Caco-2 (cell line): ENCODE results near the gene TTC8. TPM values are rescaled to one million over a fixed set of nuclear protein-coding genes. Genes with fewer than 3 reads are reported as not detected.

Experiments used
- BruUV-seq: library from RNA; stranded (reverse); fragments of 400-500 nt; replicated peaks from 2 replicates; lab custom pipeline; 2021; lab: Mats Ljungman, UMichigan
- CTCF ChIA-PET: fragments of 300-600 bp; sonication (Branson Sonifier 250); formaldehyde crosslinking; loops from one replicate; lab custom pipeline; 2022; ENCODE audit warnings: antibody characterized with exemption; lab: Charles Lee
- POLR2A ChIA-PET: fragments of 300-600 bp; sonication (Branson Sonifier 250); formaldehyde crosslinking; loops from one replicate; lab custom pipeline; 2022; ENCODE audit warnings: antibody characterized with exemption; lab: Charles Lee
- DNase-seq, 2 experiments: peaks; one replicate each; pipeline versions ENCODE4 v3.0.0 to v3.0.0-alpha.2; 2020 to 2022
- H3K27me3 ChIP-seq: replicated peaks from 2 replicates; pipeline ENCODE4 v1.6.0; 2011; ENCODE audit warnings: low read length; ENCODE audit not compliant: control insufficient read depth, insufficient read depth
- H3K36me3 ChIP-seq: 2 replicates; pipeline ENCODE4 v1.5.1; 2011; ENCODE audit warnings: low read length; ENCODE audit not compliant: control insufficient read depth, insufficient read depth
- H3K4me1 ChIP-seq: fragments of 250-450 bp; sonication (Bioruptor Pico); 2 replicates; pipeline ENCODE4 v1.5.1; 2020; ENCODE audit warnings: mild to moderate bottlenecking
- H3K4me3 ChIP-seq: 2 replicates; pipeline ENCODE4 v1.5.1; 2011; ENCODE audit warnings: low read depth, mild to moderate bottlenecking, control low read depth, low read length
- H3K9me3 ChIP-seq: fragments of 250-450 bp; sonication (Bioruptor Pico); 2 replicates; pipeline ENCODE4 v1.5.1; 2020; ENCODE audit warnings: mild to moderate bottlenecking, moderate library complexity
- H3K27ac Mint-ChIP-seq: one replicate; pipeline ENCODE4 v1.8.0; 2022; ENCODE audit warnings: mixed read lengths; ENCODE audit not compliant: unreplicated experiment
- H3K27me3 Mint-ChIP-seq: one replicate; pipeline ENCODE4 v1.8.0; 2022; ENCODE audit warnings: mixed read lengths; ENCODE audit not compliant: insufficient read depth, unreplicated experiment
- H3K36me3 Mint-ChIP-seq: one replicate; pipeline ENCODE4 v1.8.0; 2022; ENCODE audit warnings: mild to moderate bottlenecking, mixed read lengths; ENCODE audit not compliant: insufficient read depth, unreplicated experiment
- H3K4me1 Mint-ChIP-seq: one replicate; pipeline ENCODE4 v1.8.0; 2022; ENCODE audit warnings: low read depth, mixed read lengths; ENCODE audit not compliant: unreplicated experiment
- H3K4me3 Mint-ChIP-seq: one replicate; pipeline ENCODE4 v1.8.0; 2022; ENCODE audit warnings: mild to moderate bottlenecking, moderate library complexity, mixed read lengths; ENCODE audit not compliant: unreplicated experiment
- H3K9me3 Mint-ChIP-seq: one replicate; pipeline ENCODE4 v1.8.0; 2022; ENCODE audit warnings: mixed read lengths; ENCODE audit not compliant: unreplicated experiment
- intact Hi-C: fragments of 100-400 bp; cut with micrococcal nuclease; formaldehyde crosslinking; loops from one replicate; pipeline ENCODE4 v1.10.0; 2022; ENCODE audit not compliant: unreplicated experiment
- total RNA-seq: library from RNA; stranded (reverse); gene quantifications from 2 replicates; pipeline ENCODE4 v1.2.3, GENCODE V29; 2022
- TF ChIP-seq, protein P1 (sequence below), 2 experiments: fragments of 200-600 bp in 1 of 2; IDR thresholded peaks; 1 replicate in 1 of 2; 2 replicates in 1 of 2; pipeline versions ENCODE4 v1.5.1 to v1.8.0; 2011 to 2022; ENCODE audit warnings: antibody characterized with exemption in 1 of 2, control low read depth in 1 of 2, inconsistent platforms in 1 of 2, low read depth in 1 of 2, low read length in 1 of 2, mild to moderate bottlenecking in 1 of 2, moderate library complexity in 1 of 2; ENCODE audit not compliant: insufficient read depth in 1 of 2, severe bottlenecking in 1 of 2, unreplicated experiment in 1 of 2

TTC8 gene
- total RNA-seq, 1 experiment from 2014 or later: 13.6 TPM

DNA sequence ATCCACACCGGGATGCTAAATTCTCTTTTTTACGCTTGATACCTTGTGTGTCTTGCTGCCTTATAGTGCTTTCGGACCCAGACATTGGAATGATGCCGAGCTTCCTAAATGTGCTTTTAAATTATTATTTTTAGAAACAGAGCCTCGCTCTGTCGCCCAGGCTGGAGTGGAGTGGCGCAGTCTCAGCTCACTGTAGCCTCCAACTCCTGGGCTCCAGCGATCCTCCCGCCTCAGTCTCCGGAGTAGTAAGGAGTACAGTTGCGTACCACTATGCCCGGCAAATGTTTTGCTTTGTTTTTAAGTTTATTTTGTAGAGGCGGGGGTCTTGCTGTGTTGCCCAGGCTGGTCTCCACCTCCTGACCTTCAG, 31.2 kb upstream of the TTC8 start:
- ChIA-PET CTCF (interaction anchor here (0.6 to 1.4 kb wide), 3 partner anchors 8 to 31 kb away, joined by 3 to 5 read pairs (median 5); partner anchors contain the start of gene TTC8), POLR2A (interaction anchor here (0.8 kb wide), 1 partner anchor 31 kb away, joined by 3 read pairs; no protein-coding TSS in a partner anchor)
- TF ChIP-seq, protein P1, sequence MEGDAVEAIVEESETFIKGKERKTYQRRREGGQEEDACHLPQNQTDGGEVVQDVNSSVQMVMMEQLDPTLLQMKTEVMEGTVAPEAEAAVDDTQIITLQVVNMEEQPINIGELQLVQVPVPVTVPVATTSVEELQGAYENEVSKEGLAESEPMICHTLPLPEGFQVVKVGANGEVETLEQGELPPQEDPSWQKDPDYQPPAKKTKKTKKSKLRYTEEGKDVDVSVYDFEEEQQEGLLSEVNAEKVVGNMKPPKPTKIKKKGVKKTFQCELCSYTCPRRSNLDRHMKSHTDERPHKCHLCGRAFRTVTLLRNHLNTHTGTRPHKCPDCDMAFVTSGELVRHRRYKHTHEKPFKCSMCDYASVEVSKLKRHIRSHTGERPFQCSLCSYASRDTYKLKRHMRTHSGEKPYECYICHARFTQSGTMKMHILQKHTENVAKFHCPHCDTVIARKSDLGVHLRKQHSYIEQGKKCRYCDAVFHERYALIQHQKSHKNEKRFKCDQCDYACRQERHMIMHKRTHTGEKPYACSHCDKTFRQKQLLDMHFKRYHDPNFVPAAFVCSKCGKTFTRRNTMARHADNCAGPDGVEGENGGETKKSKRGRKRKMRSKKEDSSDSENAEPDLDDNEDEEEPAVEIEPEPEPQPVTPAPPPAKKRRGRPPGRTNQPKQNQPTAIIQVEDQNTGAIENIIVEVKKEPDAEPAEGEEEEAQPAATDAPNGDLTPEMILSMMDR (IDR thresholded peaks at IDR 0.05; ENCODE audit: insufficient read depth in 1 of 2, low read depth in 1 of 2, low read length in 1 of 2, severe bottlenecking in 1 of 2, unreplicated experiment in 1 of 2): no peak
- BruUV-seq: no TSS peak
- Mint-ChIP-seq H3K27ac (no peak overlapping the region), H3K4me3 (peak overlapping the region; percentile 67), H3K27me3 (peaks cover 4% of the 10 kb centered on the region), H3K9me3 (no peaks in the 10 kb centered on the region), H3K4me1 (no peaks in the 10 kb centered on the region), H3K36me3 (no peaks in the 10 kb centered on the region)
- H3K27me3 ChIP-seq: no peaks in the 10 kb centered on the region
- DNase-seq: no peak
- H3K4me1 ChIP-seq: no peaks in the 10 kb centered on the region
- no peaks in the 10 kb centered on the region for H3K36me3 ChIP-seq
- H3K4me3 ChIP-seq: peak overlapping the region; percentile 60
- intact Hi-C loops: loop anchor here (2.0 to 5.0 kb wide), 4 partner anchors 32 to 559 kb away; partner anchors contain the start of gene TTC8
- H3K9me3 ChIP-seq: no peaks in the 10 kb centered on the region

DNA sequence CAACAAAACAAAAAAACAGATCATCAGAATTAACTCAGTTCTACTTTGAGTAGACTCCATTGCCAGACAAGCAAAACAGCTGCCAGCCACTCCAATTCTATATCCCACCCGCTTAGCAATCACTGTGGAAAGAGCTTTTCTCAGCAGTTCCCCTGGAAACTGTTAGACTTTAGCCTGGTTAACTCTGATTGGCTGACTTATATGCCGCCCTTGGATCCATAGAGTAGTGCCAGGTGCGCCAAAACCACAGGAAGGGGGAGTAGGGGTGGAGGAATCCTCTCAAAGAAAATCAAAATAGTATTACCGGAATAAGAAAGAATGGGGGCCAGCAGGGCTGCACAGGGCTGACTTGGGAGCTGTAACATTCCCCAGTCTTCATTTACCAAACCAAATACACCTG, 26.3 kb upstream of the TTC8 start:
- CTCF ChIA-PET: no interaction called here
- H3K4me1 ChIP-seq: no peaks in the 10 kb centered on the region
- no peaks in the 10 kb centered on the region for H3K9me3 ChIP-seq
- H3K36me3 Mint-ChIP-seq: no peaks in the 10 kb centered on the region
- peaks cover 7% of the 10 kb centered on the region for H3K27me3 Mint-ChIP-seq
- DNase-seq: no peak
- intact Hi-C loops: no loop called here
- H3K36me3 ChIP-seq: no peaks in the 10 kb centered on the region
- no peaks in the 10 kb centered on the region for H3K9me3 Mint-ChIP-seq
- TF ChIP-seq, protein P1 (IDR thresholded peaks at IDR 0.05; ENCODE audit: insufficient read depth in 1 of 2, low read depth in 1 of 2, low read length in 1 of 2, severe bottlenecking in 1 of 2, unreplicated experiment in 1 of 2): no peak
- no peak overlapping the region for H3K4me3 Mint-ChIP-seq
- BruUV-seq: no TSS peak
- no peaks in the 10 kb centered on the region; the same call in 1 of the 2 replicates for H3K27me3 ChIP-seq
- no peak overlapping the region for H3K4me3 ChIP-seq
- no peak overlapping the region for H3K27ac Mint-ChIP-seq
- POLR2A ChIA-PET: no interaction called here
- H3K4me1 Mint-ChIP-seq: no peaks in the 10 kb centered on the region

DNA sequence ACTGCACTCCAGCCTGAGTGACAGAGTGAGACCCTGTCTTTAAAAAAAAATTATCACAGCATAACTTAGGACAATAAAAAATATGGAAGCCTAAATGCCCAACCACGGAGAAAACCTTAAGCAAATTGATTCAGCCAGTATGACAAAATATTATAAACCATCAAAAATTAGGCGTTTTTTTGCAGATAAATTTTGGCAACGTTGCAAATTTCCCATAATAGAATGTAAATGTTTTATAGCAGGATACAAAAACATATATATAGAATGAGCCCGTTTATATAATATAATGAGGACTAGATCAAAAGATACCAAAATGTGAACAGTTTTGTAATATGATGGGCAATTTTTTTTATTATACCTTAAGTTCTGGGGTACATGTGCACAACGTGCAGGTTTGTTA, 24.9 kb upstream of the TTC8 start:
- Histone ChIP-seq H3K4me3 (no peak overlapping the region), H3K9me3 (no peaks in the 10 kb centered on the region), H3K4me1 (no peaks in the 10 kb centered on the region), H3K36me3 (no peaks in the 10 kb centered on the region), H3K27me3 (no peaks in the 10 kb centered on the region; the same call in 1 of the 2 replicates)
- Mint-ChIP-seq H3K36me3 (no peaks in the 10 kb centered on the region), H3K27me3 (peaks cover 7% of the 10 kb centered on the region), H3K4me3 (no peak overlapping the region), H3K4me1 (no peaks in the 10 kb centered on the region), H3K27ac (no peak overlapping the region), H3K9me3 (no peaks in the 10 kb centered on the region)
- ChIA-PET CTCF (no interaction called here), POLR2A (no interaction called here)
- intact Hi-C loops: no loop called here
- no TSS peak for BruUV-seq
- TF ChIP-seq, protein P1 (IDR thresholded peaks at IDR 0.05; ENCODE audit: insufficient read depth in 1 of 2, low read depth in 1 of 2, low read length in 1 of 2, severe bottlenecking in 1 of 2, unreplicated experiment in 1 of 2): no peak
- DNase-seq: no peak
